Stimulated activated effector memory CD8-positive, alpha-beta T cell treated with anti-CD3 and anti-CD28 coated beads, Interleukin-12 subunit alpha, Interleukin-12 subunit beta, amount 100 ng/mL, for 72 hours (primary cell): ENCODE results near the gene EPYC.

Experiments used
- ATAC-seq: fragments of 150-1000 bp; cut with Tn5 transposase; 2 replicates; pipeline ENCODE4 v1.10.0; 2021
- DNase-seq, 2 donors: peaks; one replicate each; pipeline ENCODE4 v3.0.0; 2021 to 2022; ENCODE audit warnings: low spot score in 2 of 2
- H3K27ac Mint-ChIP-seq: one replicate; pipeline ENCODE4 v1.8.0; 2022; ENCODE audit warnings: mild to moderate bottlenecking, mixed read lengths
- H3K36me3 Mint-ChIP-seq: one replicate; pipeline ENCODE4 v1.8.0; 2022; ENCODE audit warnings: mild to moderate bottlenecking, mixed read lengths
- H3K4me1 Mint-ChIP-seq: one replicate; pipeline ENCODE4 v1.8.0; 2022; ENCODE audit warnings: mixed read lengths
- H3K4me3 Mint-ChIP-seq: one replicate; pipeline ENCODE4 v1.8.0; 2022; ENCODE audit warnings: mild to moderate bottlenecking, mixed read lengths
- H3K9me3 Mint-ChIP-seq: one replicate; pipeline ENCODE4 v1.8.0; 2022; ENCODE audit warnings: mixed read lengths

Gene EPYC

GRCh38 chr12:90978117-90978770, 26.5 kb downstream of the EPYC start:
- Mint-ChIP-seq H3K27ac (no peak overlapping the region), H3K4me3 (no peak overlapping the region), H3K4me1 (no peaks in the 10 kb centered on the region), H3K9me3 (no peaks in the 10 kb centered on the region), H3K36me3 (no peaks in the 10 kb centered on the region)
- DNase-seq (no peak), ATAC-seq (peak; percentile 60)

GRCh38 chr12:90977224-90977623, 27.5 kb downstream of the EPYC start:
- ATAC-seq (no peak), DNase-seq (no peak)
- Mint-ChIP-seq H3K27ac (no peak overlapping the region), H3K9me3 (no peaks in the 10 kb centered on the region), H3K4me3 (no peak overlapping the region), H3K36me3 (no peaks in the 10 kb centered on the region), H3K4me1 (no peaks in the 10 kb centered on the region)

- no peak overlapping the region for H3K4me3 Mint-ChIP-seq
- DNase-seq: no peak
- H3K27ac Mint-ChIP-seq: no peak overlapping the region
- H3K4me1 Mint-ChIP-seq: no peaks in the 10 kb centered on the region
- ATAC-seq: no peak
- H3K9me3 Mint-ChIP-seq: no peaks in the 10 kb centered on the region
- no peaks in the 10 kb centered on the region for H3K36me3 Mint-ChIP-seq
Measured at GRCh38 chr12:90974286-90974685, 30.5 kb downstream of the EPYC start.

GRCh38 chr12:90972226-90972625, 32.5 kb downstream of the EPYC start:
- H3K27ac Mint-ChIP-seq: no peak overlapping the region
- ATAC-seq: no peak
- DNase-seq: no peak

GRCh38 chr12:90970911-90971310, 33.9 kb downstream of the EPYC start:
- H3K4me3 Mint-ChIP-seq: no peak overlapping the region
- no peak for DNase-seq
- no peak overlapping the region for H3K27ac Mint-ChIP-seq

More at GRCh38 chr12:90972226-90972625, 32.5 kb downstream of the EPYC start:
- H3K4me1 Mint-ChIP-seq: no peaks in the 10 kb centered on the region
- no peaks in the 10 kb centered on the region for H3K36me3 Mint-ChIP-seq
- H3K4me3 Mint-ChIP-seq: no peak overlapping the region
- H3K9me3 Mint-ChIP-seq: no peaks in the 10 kb centered on the region

GRCh38 chr12:90970471-90970870, 34.3 kb downstream of the EPYC start:
- DNase-seq: no peak
- ATAC-seq: peak; percentile 60
- Mint-ChIP-seq H3K36me3 (no peaks in the 10 kb centered on the region), H3K4me3 (no peak overlapping the region), H3K27ac (no peak overlapping the region), H3K4me1 (no peaks in the 10 kb centered on the region), H3K9me3 (no peaks in the 10 kb centered on the region)

More at GRCh38 chr12:90970911-90971310, 33.9 kb downstream of the EPYC start:
- H3K4me1 Mint-ChIP-seq: no peaks in the 10 kb centered on the region
- no peaks in the 10 kb centered on the region for H3K9me3 Mint-ChIP-seq
- H3K36me3 Mint-ChIP-seq: no peaks in the 10 kb centered on the region
- peak; percentile 19 for ATAC-seq

DNA sequence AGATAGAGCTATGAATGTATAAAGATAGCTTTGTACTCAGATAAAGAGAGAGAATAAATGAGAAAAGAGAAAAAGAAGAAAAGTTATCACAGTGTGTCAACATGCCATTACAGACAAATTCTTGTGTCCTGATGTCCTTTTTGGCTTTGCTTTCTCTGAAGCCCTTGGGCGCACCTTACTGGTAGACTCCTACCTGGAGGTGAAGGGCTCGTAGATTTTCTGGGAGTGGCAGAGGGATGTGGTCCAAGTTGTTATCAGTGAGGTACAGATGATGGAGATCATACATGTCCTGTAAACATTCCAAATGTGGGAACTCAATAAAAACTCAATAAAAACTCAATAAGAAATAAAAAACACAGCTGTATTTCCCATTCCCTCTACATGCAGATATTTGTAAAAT, 34.9 kb downstream of the EPYC start:
- DNase-seq (no peak), ATAC-seq (no peak)
- no peaks in the 10 kb centered on the region for H3K4me1 Mint-ChIP-seq
- no peaks in the 10 kb centered on the region for H3K9me3 Mint-ChIP-seq
- no peak overlapping the region for H3K27ac Mint-ChIP-seq
- H3K4me3 Mint-ChIP-seq: no peak overlapping the region
- no peaks in the 10 kb centered on the region for H3K36me3 Mint-ChIP-seq

DNA sequence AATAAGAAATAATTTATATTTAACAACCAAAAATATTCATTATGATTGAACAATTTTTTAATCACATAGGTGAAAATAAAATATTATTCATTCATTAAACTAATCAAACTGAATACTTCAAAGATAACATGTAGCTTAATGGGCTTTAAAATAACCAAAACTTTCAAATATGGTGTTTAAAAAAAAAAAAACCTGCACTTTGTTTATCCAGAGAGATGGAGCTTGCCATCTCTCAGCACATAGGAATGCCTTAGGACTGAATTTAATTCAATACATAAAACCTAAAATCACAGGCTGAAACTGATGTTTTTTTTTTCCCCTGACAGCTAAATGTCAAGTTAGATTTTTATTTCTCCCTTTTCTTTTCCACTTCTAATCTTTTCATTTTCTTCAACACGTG, 35.4 kb downstream of the EPYC start:
- no peak for ATAC-seq
- Mint-ChIP-seq H3K9me3 (no peaks in the 10 kb centered on the region), H3K27ac (no peak overlapping the region), H3K36me3 (no peaks in the 10 kb centered on the region), H3K4me1 (no peaks in the 10 kb centered on the region), H3K4me3 (no peak overlapping the region)
- no peak for DNase-seq

DNA sequence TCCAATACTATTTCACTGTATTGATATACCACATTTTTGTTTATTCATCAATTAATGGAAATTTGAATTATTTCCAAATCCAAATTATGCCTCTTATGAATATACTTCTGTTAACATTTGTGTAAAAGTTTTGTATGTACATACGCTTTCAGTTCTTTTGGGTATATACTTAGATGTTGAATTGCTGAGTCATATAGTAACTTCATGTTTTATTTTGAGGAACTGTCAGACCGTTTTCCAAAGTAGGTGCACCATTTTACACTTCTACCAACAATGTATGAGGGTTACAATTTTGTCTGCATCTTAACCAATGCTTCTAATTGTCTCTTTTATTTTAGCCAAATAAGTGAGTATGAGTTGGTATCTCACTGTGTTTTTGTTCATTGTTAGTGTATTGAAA, 39.6 kb downstream of the EPYC start:
- H3K27ac Mint-ChIP-seq: no peak overlapping the region
- no peak for ATAC-seq
- H3K36me3 Mint-ChIP-seq: no peaks in the 10 kb centered on the region
- no peak for DNase-seq
- H3K9me3 Mint-ChIP-seq: no peaks in the 10 kb centered on the region
- H3K4me1 Mint-ChIP-seq: no peaks in the 10 kb centered on the region
- no peak overlapping the region for H3K4me3 Mint-ChIP-seq

- H3K9me3 Mint-ChIP-seq: no peaks in the 10 kb centered on the region
- H3K4me1 Mint-ChIP-seq: no peaks in the 10 kb centered on the region
- no peaks in the 10 kb centered on the region for H3K36me3 Mint-ChIP-seq
- no peak overlapping the region for H3K4me3 Mint-ChIP-seq
- ATAC-seq: no peak
- no peak overlapping the region for H3K27ac Mint-ChIP-seq
- DNase-seq: no peak
Measured at GRCh38 chr12:90964616-90965015, 40.2 kb downstream of the EPYC start.

DNA sequence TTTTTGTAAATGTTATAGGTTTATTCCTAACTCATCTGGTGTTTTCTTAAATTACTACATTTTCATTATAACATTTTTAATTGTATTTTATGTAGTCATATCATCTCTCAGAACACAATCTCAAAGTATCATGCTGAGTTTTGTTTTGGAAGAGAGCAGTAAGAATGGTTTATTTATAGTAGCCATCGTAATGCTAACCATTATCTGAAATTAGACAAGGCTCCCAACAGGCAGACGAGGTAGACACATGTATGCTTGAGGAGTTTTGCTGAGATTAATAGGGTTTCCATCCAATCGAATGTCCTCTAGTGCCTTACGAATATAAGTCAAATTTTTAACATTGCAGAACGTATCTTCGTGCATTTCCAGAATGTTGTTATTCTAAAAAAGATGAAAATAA, 40.8 kb downstream of the EPYC start:
- Mint-ChIP-seq H3K27ac (no peak overlapping the region), H3K9me3 (no peaks in the 10 kb centered on the region), H3K4me1 (no peaks in the 10 kb centered on the region), H3K36me3 (no peaks in the 10 kb centered on the region), H3K4me3 (no peak overlapping the region)
- ATAC-seq (no peak), DNase-seq (no peak)

DNA sequence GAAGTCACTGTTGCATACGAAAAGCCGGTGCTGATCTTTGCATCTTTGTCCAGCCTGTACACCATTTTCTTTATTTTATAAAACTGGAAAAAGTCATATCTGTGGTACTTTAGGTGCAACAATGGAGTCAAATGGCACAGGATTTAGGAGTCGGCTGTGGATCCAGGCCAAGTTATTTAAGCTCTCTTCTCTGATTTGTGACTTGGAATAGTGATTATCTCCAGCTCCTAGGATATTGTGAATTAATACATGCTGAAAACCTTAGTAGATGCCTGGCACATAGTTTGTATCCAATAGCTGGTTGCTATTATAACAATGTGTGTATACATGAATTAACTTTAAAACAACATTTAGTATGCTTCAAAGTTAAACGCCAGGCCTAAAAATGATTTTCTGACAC, 43.6 kb downstream of the EPYC start:
- Mint-ChIP-seq H3K4me1 (no peaks in the 10 kb centered on the region), H3K9me3 (no peaks in the 10 kb centered on the region), H3K36me3 (no peaks in the 10 kb centered on the region), H3K4me3 (no peak overlapping the region), H3K27ac (no peak overlapping the region)
- ATAC-seq (no peak), DNase-seq (no peak)

DNA sequence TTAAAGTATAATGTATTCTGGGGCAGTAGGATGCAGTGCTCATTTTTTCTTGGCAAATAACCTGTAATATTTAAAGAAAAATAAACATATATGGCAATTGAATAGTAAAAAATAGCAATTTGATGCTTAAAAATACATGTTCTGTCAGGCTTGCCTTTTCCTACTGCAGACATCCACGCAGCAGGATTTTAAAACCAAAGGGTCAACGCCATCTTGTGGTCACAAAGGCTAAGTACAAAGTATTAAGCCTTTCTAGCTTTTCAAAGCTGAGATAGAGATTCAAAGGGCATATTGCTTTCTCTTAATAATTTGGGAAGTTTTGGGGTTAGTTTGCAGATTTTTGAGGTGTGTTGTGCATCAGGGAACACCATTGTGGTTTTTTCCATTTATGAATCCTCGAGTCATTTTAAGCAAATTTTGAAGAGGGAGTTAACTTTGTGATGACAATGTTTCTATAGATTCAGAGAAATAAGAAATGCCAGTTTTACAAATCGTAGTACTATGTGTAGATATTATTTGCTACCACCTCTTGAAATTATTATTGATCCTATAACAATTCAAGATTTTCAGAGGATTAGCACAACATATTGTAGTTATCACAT, 45.1 kb downstream of the EPYC start:
- H3K36me3 Mint-ChIP-seq: no peaks in the 10 kb centered on the region
- H3K27ac Mint-ChIP-seq: no peak overlapping the region
- no peak overlapping the region for H3K4me3 Mint-ChIP-seq
- ATAC-seq (peak; percentile 53), DNase-seq (no peak)
- H3K4me1 Mint-ChIP-seq: no peaks in the 10 kb centered on the region
- H3K9me3 Mint-ChIP-seq: no peaks in the 10 kb centered on the region

DNA sequence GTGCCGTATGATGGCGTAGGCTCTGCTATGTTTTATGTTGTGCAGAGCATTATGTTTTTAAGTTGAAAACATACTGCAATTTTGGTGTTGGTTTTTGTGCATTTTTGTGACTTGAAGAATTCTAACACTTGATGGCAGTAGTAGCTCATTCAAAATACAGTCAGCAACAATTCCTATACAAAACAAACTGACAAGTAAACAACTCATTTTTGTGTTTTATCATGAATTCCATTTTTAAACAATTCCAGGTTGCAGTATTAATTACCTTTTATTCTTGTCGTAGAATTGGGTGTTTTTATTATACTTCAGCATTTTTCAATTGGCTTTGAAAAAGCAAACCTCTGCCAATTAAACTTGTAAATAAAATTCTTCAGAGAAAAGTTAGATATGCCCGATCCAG, 45.7 kb downstream of the EPYC start:
- no peak overlapping the region for H3K27ac Mint-ChIP-seq
- no peaks in the 10 kb centered on the region for H3K36me3 Mint-ChIP-seq
- H3K9me3 Mint-ChIP-seq: no peaks in the 10 kb centered on the region
- no peak for ATAC-seq
- no peaks in the 10 kb centered on the region for H3K4me1 Mint-ChIP-seq
- no peak for DNase-seq
- no peak overlapping the region for H3K4me3 Mint-ChIP-seq

DNA sequence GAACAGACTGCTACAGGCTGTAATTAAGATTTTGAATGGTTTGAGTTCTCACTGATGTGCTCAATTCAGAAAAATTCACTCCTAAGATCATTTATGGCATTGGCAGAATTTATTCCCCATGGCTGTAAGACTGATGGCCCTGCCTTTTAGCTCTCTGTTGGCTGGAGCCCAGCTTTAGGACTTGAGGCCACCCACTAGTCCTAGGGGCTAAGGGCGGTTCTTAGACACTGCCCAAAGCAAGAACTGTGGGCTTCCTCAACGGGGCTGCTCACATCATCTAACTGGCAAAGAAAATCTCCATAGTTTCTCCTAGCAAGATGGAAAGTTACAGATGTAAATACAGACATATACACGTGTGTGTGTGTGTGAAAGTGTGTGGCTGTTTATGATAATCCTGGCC, 46.4 kb downstream of the EPYC start:
- ATAC-seq: no peak

DNA sequence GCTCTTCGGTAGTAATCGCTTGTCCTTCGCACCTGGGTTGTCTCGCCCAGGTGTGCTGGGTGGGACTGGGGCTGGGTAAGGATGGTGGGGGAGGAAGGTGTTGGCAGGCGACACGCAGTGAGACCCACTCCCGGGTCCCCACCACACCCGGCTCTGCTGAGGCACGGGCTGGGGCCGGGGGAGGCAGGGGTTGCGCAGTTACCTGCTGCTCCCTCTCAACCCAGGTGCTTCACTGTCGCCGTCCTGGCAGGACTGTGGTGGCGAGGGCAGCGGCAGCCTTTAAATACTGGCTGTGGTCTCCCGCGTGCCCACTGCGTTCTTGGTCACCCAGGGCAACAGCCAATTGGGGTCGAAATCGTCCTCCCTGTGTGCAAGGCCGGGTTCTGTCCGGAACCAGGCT, 49.9 kb downstream of the EPYC start, which contains the start of gene CCER1:
TSS of gene CCER1 (minus strand) at position 256 of the 400 bp plus-strand sequence. CDS start 434 bp downstream, outside the sequence.
- DNase-seq: no peak
- H3K27ac Mint-ChIP-seq: no peak within 1 kb of the TSS
- ATAC-seq: peak; percentile 38
- H3K4me1 Mint-ChIP-seq: no peaks in the 10 kb centered on the region
- no peaks in the 10 kb centered on the region for H3K36me3 Mint-ChIP-seq
- H3K9me3 Mint-ChIP-seq: no peaks in the 10 kb centered on the region
- H3K4me3 Mint-ChIP-seq: no peak within 1 kb of the TSS

More for the DNA sequence above, 46.4 kb downstream of the EPYC start:
- no peak for DNase-seq
- Mint-ChIP-seq H3K36me3 (no peaks in the 10 kb centered on the region), H3K4me1 (no peaks in the 10 kb centered on the region), H3K9me3 (no peaks in the 10 kb centered on the region), H3K27ac (no peak overlapping the region), H3K4me3 (no peak overlapping the region)
